ENCODE measurements around the gene KCNQ5.
"Not testable (repeated sequence)": the region's sequence is repeated elsewhere in the genome, so short reads cannot be mapped to it uniquely, and the experiment has no call there.

KCNQ5 gene

DNA sequence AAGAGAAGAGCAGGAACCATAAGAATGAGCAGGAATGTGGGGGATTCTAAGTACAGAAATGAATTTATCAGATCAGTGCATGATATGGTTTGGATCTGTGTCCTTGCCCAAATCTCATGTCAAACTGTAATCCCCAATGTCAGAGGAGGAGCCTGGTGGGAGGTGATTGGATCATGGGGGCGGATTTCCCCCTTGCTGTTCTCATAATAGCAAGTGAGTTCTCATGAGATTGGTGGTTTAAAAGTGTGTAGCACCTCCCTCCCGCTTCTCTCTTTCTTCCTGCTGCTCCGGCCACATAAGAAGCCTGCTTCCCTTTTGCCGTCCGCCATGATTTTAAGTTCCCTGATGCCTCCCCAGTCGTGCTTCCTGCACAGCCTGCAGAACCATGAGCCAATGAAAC lies 554.2 kb downstream of the KCNQ5 start:
- no peaks in the 10 kb centered on the region for H3K4me1 Mint-ChIP-seq
- no peaks in the 10 kb centered on the region for H3K9me3 Mint-ChIP-seq
- H3K27me3 Mint-ChIP-seq = no peaks in the 10 kb centered on the region
- H3K27ac Mint-ChIP-seq = no peak overlapping the region
- ATAC-seq = no peak
- no peak for DNase-seq
- H3K4me3 Mint-ChIP-seq = no peak overlapping the region

DNA sequence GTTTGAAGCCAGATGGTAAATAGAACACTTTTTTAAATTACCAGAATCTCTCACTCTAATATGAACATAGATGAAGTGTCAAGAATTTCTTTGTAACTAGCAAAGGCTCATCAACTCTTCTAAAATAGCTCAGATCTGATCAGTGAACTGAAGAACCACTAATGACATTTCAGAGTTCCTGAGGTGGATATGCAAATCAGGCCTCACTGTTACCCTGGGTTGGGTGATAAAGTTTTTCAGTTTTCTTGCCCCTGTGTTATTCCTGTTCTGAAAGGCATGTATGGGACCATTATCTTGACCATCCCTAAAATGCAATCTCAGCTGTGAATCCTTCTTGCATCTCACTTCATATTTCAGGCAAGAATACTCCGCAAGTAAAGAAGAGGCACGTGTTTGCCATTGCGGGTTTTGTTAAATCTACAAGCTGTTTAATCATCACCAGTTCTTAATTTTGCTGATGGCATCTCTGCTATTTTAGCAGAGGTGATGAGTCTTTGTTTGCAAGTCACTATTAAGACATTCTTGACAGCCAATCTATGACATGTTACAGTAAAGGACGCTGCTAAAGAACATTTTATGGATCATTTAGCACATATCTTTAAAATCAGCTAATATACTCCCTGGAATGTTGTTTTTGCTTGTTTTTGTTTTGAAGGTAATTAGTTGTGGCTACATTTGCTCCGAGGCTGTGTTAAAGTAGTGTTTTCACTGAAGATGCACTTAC lies 555.5 kb downstream of the KCNQ5 start:
- Mint-ChIP-seq H3K27me3 (no peaks in the 10 kb centered on the region), H3K4me1 (no peaks in the 10 kb centered on the region), H3K4me3 (no peak overlapping the region), H3K9me3 (no peaks in the 10 kb centered on the region), H3K27ac (no peak overlapping the region)
- no peak for DNase-seq
- no peak for ATAC-seq

DNA sequence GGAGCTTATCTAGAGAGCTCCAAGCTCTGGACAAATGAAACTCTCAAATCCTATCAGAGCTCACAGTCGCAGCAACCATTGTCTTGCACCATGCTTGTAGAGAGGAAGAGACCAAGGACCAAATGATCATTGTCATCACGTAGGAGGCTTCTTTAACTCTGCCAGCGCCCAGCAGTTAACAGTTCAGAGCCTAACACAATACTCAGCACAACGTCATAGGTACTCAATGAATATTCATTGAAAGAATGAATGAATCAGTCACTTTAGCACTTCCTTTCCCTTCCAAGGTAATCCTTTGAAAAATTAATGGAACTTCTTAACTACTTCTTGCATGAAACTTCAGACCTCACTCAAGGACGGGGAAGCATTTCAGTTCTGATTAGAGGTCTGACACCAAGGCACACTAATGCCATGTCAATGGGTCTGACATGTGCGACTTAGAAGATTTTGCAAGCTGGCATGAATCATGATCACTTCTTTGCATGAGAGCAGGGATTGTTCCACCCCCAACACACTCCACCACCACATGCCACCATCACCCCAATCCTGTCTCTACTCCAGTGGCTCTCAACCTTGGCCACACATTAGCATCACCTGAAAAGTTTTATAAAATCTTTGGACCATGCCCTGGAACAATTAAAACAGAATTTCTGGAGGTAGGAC lies 558.3 kb downstream of the KCNQ5 start:
- Mint-ChIP-seq H3K27ac (no peak overlapping the region), H3K27me3 (no peaks in the 10 kb centered on the region), H3K4me3 (no peak overlapping the region), H3K4me1 (no peaks in the 10 kb centered on the region), H3K9me3 (no peaks in the 10 kb centered on the region)
- DNase-seq = no peak
- ATAC-seq = no peak

DNA sequence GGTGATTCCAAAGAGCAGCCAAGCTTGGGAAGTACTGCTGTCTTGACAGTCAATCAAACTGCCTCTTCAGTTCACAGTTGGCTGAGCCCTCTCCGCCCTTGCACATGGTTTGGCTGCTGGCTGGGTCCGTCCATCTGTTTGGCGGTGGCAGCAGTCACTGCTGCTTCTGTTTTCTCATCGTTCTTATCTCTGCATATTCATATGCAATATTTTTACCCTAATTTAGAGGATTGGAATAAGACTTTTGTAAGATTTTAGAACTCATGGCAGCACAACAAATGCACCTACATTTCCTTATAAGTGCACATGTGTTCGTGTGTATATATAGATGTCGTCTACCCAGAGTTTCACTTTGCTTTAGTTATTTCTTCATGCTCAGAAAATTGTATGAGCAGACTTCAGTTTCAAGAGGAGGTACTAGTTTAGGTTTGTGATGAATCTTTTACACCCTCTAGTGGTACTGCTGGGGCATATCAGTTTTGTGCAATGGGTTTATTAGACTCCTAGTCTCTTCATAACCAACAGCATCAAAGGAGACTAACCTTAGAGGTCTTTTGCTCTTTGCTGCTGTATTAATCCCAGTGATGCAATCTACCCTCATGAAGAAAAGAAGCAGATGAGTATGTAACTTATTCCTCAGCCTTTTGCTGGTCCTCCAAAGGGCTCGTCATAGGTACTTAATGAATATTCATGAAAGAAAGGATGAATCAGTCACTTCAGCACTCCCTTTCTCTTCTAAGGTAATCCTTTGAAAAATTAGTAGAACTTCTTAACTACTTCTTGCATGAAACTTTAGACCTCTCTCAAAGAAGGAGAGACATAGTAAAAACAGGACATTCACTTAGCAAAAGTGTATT lies 559.1 kb downstream of the KCNQ5 start:
- Mint-ChIP-seq H3K27ac (no peak overlapping the region), H3K27me3 (no peaks in the 10 kb centered on the region), H3K4me1 (no peaks in the 10 kb centered on the region), H3K9me3 (no peaks in the 10 kb centered on the region), H3K4me3 (no peak overlapping the region)
- ATAC-seq (peak; percentile 75), DNase-seq (peak; percentile 11 to 13)

DNA sequence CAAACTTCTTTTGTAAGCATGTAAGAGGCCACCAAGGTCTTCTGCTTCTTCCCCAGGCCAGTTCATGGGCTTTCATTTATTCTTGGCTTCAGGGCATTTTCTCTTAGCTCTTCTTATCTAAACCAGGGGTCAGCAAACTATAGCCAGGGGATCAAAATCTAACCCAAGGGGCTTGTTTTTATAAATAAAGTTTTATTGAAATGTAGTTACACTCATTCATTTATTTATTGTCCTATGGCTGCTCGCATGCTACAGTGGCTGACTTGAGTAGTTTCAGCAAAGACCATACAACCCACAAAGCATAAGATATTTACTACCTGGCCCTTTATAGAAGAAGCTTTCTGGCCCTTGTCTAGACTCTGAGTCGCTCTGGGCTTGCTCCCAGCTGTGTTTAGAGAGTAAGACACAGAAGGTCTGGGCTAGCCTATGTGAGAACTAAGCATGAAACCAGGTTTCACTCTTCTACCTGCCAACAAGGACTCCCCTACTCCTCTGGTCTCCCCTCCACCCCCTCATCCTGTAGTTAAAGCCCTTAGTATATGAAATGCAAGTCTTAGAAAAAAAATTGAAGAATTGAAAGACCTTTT lies 560.2 kb downstream of the KCNQ5 start:
- H3K27me3 Mint-ChIP-seq = no peaks in the 10 kb centered on the region
- no peak overlapping the region for H3K27ac Mint-ChIP-seq
- H3K4me3 Mint-ChIP-seq = no peak overlapping the region
- no peaks in the 10 kb centered on the region for H3K4me1 Mint-ChIP-seq
- no peak for DNase-seq
- no peaks in the 10 kb centered on the region for H3K9me3 Mint-ChIP-seq
- no peak for ATAC-seq

DNA sequence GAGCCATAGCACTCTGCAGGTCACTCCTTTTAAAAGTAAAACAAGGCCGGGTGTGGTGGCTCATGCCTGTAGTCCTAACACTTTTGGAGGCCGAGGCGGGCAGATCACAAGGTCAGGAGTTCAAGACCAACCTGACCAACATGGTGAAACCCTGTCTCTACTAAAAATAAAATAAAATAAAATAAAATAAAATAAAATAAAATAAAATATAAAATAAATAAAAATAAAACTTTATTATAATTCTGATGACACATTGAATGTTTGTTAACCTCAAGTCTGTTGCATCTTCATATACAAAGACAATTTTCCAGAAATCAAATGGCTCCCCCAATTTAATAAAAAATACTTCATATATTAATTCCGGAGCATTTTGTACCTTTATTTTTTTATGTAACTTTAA lies 571.4 kb downstream of the KCNQ5 start:
- H3K4me3 Mint-ChIP-seq, ATAC-seq, H3K4me1 Mint-ChIP-seq, H3K27ac Mint-ChIP-seq, H3K27me3 Mint-ChIP-seq, H3K9me3 Mint-ChIP-seq, DNase-seq: not testable (repeated sequence)

DNA sequence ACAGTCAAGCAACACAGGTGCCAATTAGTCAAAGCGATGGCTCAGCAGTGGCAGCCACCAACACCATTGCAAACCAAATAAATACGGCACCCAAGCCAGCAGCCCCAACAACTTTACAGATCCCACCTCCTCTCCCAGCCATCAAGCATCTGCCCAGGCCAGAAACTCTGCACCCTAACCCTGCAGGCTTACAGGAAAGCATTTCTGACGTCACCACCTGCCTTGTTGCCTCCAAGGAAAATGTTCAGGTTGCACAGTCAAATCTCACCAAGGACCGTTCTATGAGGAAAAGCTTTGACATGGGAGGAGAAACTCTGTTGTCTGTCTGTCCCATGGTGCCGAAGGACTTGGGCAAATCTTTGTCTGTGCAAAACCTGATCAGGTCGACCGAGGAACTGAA lies 572.9 kb downstream of the KCNQ5 start:
- no peaks in the 10 kb centered on the region for H3K4me1 Mint-ChIP-seq
- no peak for DNase-seq
- H3K27me3 Mint-ChIP-seq = no peaks in the 10 kb centered on the region
- H3K4me3 Mint-ChIP-seq = no peak overlapping the region
- no peaks in the 10 kb centered on the region for H3K9me3 Mint-ChIP-seq
- no peak overlapping the region for H3K27ac Mint-ChIP-seq
- ATAC-seq = no peak

DNA sequence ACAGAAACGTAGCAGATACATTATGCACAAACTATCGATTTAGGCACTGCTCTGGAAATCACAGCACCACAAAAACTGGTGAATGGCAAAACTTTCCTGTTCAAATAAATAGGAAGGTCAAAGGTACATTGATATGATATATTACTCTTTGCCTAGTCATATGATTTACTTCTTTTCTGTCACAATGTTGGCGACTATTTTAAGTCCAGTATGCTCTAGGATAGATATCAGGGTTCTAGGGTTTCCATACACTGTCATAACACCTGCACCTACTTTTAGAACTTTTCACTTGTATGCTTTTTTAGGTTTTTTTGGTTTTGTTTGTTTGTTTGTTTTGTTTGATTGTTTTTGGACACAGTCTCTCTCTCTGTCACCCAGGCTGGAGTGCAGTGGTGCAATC lies 578.4 kb downstream of the KCNQ5 start:
- no peaks in the 10 kb centered on the region for H3K4me1 Mint-ChIP-seq
- ATAC-seq (no peak), DNase-seq (no peak)
- no peak overlapping the region for H3K4me3 Mint-ChIP-seq
- no peak overlapping the region for H3K27ac Mint-ChIP-seq
- H3K27me3 Mint-ChIP-seq = no peaks in the 10 kb centered on the region
- no peaks in the 10 kb centered on the region for H3K9me3 Mint-ChIP-seq

DNA sequence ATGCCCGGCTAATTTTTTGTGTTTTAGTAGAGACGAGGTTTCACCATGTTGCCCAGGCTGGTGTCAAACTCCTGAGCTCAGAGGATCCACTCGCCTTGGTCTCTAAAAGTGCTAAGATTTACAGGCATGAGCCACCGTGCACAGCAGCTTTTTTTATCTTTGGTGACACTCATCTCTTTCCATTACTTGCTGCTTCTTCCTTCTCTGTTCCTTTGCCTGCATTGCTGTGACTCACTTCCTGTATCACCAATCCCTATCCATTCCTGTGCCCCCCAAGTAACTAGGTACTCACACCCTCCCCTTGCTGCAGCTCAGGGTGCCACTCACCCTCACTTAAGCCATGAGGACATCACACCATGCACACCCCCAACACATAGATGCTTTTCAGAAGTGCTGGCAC lies 578.9 kb downstream of the KCNQ5 start:
- Mint-ChIP-seq H3K4me1 (no peaks in the 10 kb centered on the region), H3K27me3 (no peaks in the 10 kb centered on the region), H3K4me3 (no peak overlapping the region), H3K9me3 (no peaks in the 10 kb centered on the region), H3K27ac (peak overlapping the region in 1 of 2 donors; percentile 34)
- ATAC-seq (no peak), DNase-seq (no peak)

DNA sequence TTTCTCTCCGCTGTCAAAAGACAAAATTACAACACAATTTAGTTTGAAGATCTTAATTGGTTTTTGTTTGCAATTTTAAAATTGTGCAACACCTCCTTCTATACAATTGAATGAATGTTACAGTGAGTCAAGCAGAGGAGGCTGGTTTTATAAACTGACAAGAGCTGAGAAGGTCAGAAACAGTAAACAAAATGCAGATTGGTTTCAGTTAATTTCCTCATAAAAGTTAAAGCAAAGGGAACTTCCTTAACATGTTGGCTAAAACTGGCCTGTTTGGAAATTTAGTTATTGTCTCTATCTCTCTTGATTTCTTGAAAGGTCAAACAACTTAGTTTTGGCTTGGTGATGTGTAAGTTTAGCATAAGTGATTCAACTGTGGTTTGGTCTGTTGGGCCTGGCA lies 581.2 kb downstream of the KCNQ5 start:
- ATAC-seq (no peak), DNase-seq (no peak)
- H3K27me3 Mint-ChIP-seq = no peaks in the 10 kb centered on the region
- no peaks in the 10 kb centered on the region for H3K9me3 Mint-ChIP-seq
- H3K27ac Mint-ChIP-seq = no peak overlapping the region
- no peaks in the 10 kb centered on the region for H3K4me1 Mint-ChIP-seq
- H3K4me3 Mint-ChIP-seq = no peak overlapping the region

DNA sequence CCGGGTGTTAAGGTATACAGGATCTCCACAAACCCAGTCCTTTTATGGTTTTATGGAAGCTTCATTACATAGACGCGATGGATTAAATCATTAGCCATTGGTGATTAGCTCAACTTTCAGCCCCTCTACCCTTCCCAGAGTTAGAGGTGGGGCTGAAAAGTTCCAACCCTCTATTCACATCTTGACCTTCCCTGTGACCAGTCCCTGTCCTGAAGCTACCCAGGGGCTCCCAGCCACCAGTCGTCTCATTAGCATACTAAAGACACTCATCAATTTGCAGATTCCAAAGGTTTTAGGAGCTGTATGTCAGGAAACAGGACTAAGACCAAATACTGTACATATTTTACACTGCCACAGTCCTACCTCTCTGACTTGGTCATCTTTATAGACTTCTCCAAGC lies 582.4 kb downstream of the KCNQ5 start:
- Mint-ChIP-seq H3K27ac (peak overlapping the region in 1 of 2 donors; percentile 3), H3K9me3 (no peaks in the 10 kb centered on the region)
- no peak for ATAC-seq

DNA sequence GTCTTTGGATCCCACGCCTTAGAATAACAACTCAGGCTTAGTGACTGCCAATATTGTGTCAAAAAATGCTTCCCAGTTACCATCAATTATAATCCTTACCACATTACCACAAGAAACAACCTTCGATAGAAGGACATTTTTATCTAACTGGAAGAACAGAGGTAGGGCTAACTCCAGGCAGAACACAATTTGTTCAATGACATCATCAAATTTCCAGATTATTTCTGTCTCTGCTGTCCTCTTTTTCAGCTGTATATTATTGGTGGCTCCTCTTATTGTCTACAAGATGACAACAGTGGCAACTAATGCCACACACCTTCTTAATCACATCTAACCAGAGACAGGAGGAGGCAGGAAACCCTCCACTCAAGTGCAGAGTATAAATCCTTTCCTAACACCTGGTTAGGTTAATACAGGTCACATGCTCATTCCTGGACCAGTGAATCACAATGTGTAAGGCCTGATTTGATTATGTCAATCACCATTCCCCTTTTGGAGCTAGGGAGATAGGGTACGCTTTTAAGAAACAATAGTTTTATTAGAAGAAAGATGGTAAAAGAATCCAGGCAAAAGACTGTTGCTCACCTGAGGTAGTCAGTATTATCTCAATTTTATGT lies 585.5 kb downstream of the KCNQ5 start:
- Mint-ChIP-seq H3K27ac (no peak overlapping the region), H3K4me3 (no peak overlapping the region), H3K4me1 (no peaks in the 10 kb centered on the region), H3K27me3 (no peaks in the 10 kb centered on the region), H3K9me3 (no peaks in the 10 kb centered on the region)
- ATAC-seq (no peak), DNase-seq (no peak)

More for the DNA sequence above, 582.4 kb downstream of the KCNQ5 start:
- Mint-ChIP-seq H3K4me3 (no peak overlapping the region), H3K27me3 (no peaks in the 10 kb centered on the region), H3K4me1 (no peaks in the 10 kb centered on the region)
- no peak for DNase-seq

DNA sequence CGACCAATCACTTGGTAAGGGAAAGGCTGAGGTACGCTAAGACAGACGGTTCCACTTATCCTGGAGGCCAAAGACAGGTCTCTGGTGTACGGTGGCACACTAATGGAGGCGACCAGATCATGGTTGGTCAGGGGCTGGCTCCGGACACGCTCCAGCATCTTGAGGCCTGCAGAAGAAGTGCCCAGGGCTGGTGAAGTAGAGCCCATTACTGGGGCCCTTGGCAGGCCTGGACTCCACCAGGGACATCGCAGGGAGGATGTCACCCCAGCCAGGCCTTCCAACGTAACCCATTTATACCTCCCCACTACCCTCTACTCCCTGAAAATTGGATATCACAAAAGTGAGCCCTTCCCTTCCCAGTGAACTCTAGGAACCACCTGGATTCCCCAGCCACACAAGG lies 587.3 kb downstream of the KCNQ5 start:
- H3K27me3 Mint-ChIP-seq = no peaks in the 10 kb centered on the region
- no peak for DNase-seq
- H3K4me1 Mint-ChIP-seq = no peaks in the 10 kb centered on the region
- no peaks in the 10 kb centered on the region for H3K9me3 Mint-ChIP-seq
- H3K27ac Mint-ChIP-seq = no peak overlapping the region
- no peak overlapping the region for H3K4me3 Mint-ChIP-seq
- ATAC-seq = no peak

DNA sequence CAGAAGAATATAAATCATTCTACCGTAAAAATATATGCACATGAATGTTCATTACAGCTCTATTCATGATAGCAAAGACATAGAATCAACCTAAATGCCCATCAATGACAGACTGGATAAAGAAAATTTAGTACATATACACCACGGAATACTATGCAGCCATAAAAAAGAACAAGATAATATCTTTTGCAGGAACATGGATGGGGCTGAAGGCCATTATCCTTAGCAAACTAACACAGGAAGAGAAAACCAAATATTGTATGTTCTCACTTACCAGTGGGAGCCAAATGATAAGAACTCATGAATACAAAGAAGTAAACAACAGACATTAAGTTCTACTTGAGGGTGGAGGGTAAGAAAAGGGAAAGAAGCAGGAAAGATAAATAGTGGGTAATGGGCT lies 595.0 kb downstream of the KCNQ5 start:
- DNase-seq = no peak
- Mint-ChIP-seq H3K27me3 (no peaks in the 10 kb centered on the region), H3K9me3 (no peaks in the 10 kb centered on the region), H3K4me3 (no peak overlapping the region), H3K4me1 (no peaks in the 10 kb centered on the region), H3K27ac (no peak overlapping the region)
- ATAC-seq = no peak

DNA sequence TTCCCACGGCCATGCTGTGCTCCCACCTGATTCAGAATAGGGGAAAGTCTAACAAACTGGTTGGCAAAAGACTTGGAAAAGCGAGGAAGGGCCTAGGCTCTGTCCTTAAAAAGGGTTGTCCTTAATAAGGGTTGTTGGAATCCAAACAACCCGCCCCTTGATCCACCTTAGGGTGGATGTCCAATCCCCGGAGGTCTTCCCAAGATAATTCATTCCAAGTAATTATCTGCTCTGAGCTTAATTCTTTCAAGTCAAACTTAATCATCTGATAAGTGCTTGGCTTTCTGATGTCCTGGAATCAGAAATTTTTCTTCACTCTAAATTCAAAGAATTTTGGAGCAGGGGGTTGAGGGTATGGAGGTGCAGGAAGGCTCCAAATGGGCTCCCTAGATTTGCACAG lies 603.5 kb downstream of the KCNQ5 start, which contains the start of gene KHDC1L:
Gene KHDC1L, minus strand, starts transcription at position 101 of the 400 bp plus-strand sequence. Its CDS starts 88 bp downstream, at position 13.
- Mint-ChIP-seq H3K27ac (no peak within 1 kb of the TSS), H3K27me3 (no peaks in the 10 kb centered on the region), H3K9me3 (no peaks in the 10 kb centered on the region), H3K4me3 (no peak within 1 kb of the TSS), H3K4me1 (peaks cover 6% of the 10 kb centered on the region)
- DNase-seq (no peak), ATAC-seq (no peak)

All from stimulated activated naive CD8-positive, alpha-beta T cell treated with anti-CD3 and anti-CD28 coated beads, Interleukin-15, amount 100 ng/mL, for 72 hours (primary cell).